GM21717 (cell line): ENCODE results near the gene HOXC6.
A peak's percentile ranks its signal among the peaks of the same experiment; 100 is the strongest.
"Not testable (repeated sequence)": the region's sequence is repeated elsewhere in the genome, so short reads cannot be mapped to it uniquely, and the experiment has no call there.

Experiments used
- ATAC-seq: cut with Tn5 transposase; IDR thresholded peaks from one replicate; pipeline ENCODE4 v1.9.1; 2021; ENCODE audit warnings: mild to moderate bottlenecking, moderate library complexity; ENCODE audit not compliant: unreplicated experiment

The HOXC6 gene

GRCh38 chr12:54052438-54053002 is 24.3 kb downstream of the HOXC6 start:
- ATAC-seq = no peak

GRCh38 chr12:54053003-54053750 is 24.9 kb downstream of the HOXC6 start:
- peak; percentile 54 for ATAC-seq

GRCh38 chr12:54053751-54054741 is 25.8 kb downstream of the HOXC6 start, which contains the start of gene HOXC4:
Gene HOXC4, plus strand, starts transcription at chr12:54053835. Its CDS starts 88 bp downstream, at chr12:54053923.
- ATAC-seq = no peak

- no peak for ATAC-seq
These were observed 26.5 kb downstream of the HOXC6 start for GRCh38 chr12:54054742-54055194.

- ATAC-seq = no peak
These were observed 27.3 kb downstream of the HOXC6 start for GRCh38 chr12:54055552-54055951.

- ATAC-seq = no peak
These were observed 27.9 kb downstream of the HOXC6 start for GRCh38 chr12:54056110-54056509.

GRCh38 chr12:54058128-54058768 is 30.0 kb downstream of the HOXC6 start:
- ATAC-seq = no peak

GRCh38 chr12:54059668-54060067 is 31.4 kb downstream of the HOXC6 start:
- no peak for ATAC-seq

- no peak for ATAC-seq
These were observed 32.1 kb downstream of the HOXC6 start for GRCh38 chr12:54060174-54060974.

- ATAC-seq = no peak
These were observed 32.9 kb downstream of the HOXC6 start for GRCh38 chr12:54060975-54061778.

- no peak for ATAC-seq
These were observed 37.4 kb downstream of the HOXC6 start for GRCh38 chr12:54065677-54066076.

GRCh38 chr12:54066408-54066807 is 38.2 kb downstream of the HOXC6 start:
- ATAC-seq = no peak

GRCh38 chr12:54068418-54069070 is 40.3 kb downstream of the HOXC6 start:
- ATAC-seq = no peak

GRCh38 chr12:54071942-54072341 is 43.7 kb downstream of the HOXC6 start:
- no peak for ATAC-seq

GRCh38 chr12:54074308-54074707 is 46.1 kb downstream of the HOXC6 start:
- ATAC-seq = no peak

- ATAC-seq = no peak
These were observed 47.2 kb downstream of the HOXC6 start for GRCh38 chr12:54075409-54075808.

- ATAC-seq = no peak
These were observed 47.7 kb downstream of the HOXC6 start for GRCh38 chr12:54075974-54076373.

GRCh38 chr12:54077843-54078242 is 49.6 kb downstream of the HOXC6 start:
- not testable (repeated sequence) for ATAC-seq

- not testable (repeated sequence) for ATAC-seq
These were observed 50.9 kb downstream of the HOXC6 start for GRCh38 chr12:54079115-54079514.
